Liver (tissue), 3 donors: ENCODE data around the gene ATP7A.

ENCODE experiments used
- ATF3 ChIP-seq: IDR thresholded peaks from 2 replicates; pipeline ENCODE4 v1.6.1; 2016; ENCODE audit warnings: antibody characterized with exemption
- CTCF ChIP-seq: fragments of 150-350 bp; IDR thresholded peaks from 2 replicates; pipeline ENCODE4 v1.5.1; 2017; ENCODE audit warnings: improper control_type of control experiment, low read depth, low read length; ENCODE audit not compliant: missing input control
- FOXA1 ChIP-seq: IDR thresholded peaks from 2 replicates; pipeline ENCODE4 v1.6.1; 2016; ENCODE audit warnings: antibody characterized with exemption
- GABPA ChIP-seq, 2 donors: IDR thresholded peaks in 1 of 2; conservative IDR thresholded peaks in 1 of 2; 2 replicates each; pipeline ENCODE4 v1.6.1; 2016; ENCODE audit warnings: antibody characterized with exemption in 2 of 2, mild to moderate bottlenecking in 1 of 2, moderate library complexity in 1 of 2
- HNF4A ChIP-seq, 2 donors: conservative IDR thresholded peaks; 2 replicates each; pipeline ENCODE4 v1.6.1; 2016; ENCODE audit warnings: antibody characterized with exemption in 2 of 2, mild to moderate bottlenecking in 2 of 2
- JUND ChIP-seq, 2 donors: IDR thresholded peaks; 2 replicates each; pipeline ENCODE4 v1.6.1; 2016; ENCODE audit warnings: antibody characterized with exemption in 2 of 2
- MAX ChIP-seq: IDR thresholded peaks from 2 replicates; pipeline ENCODE4 v1.6.1; 2016; ENCODE audit warnings: antibody characterized with exemption
- RAD21 ChIP-seq, 2 donors: IDR thresholded peaks; 2 replicates each; pipeline ENCODE4 v1.6.1; 2016; ENCODE audit warnings: antibody characterized with exemption in 2 of 2, mild to moderate bottlenecking in 2 of 2
- REST ChIP-seq: IDR thresholded peaks from 2 replicates; pipeline ENCODE4 v1.6.1; 2016; ENCODE audit warnings: antibody characterized with exemption, mild to moderate bottlenecking
- RXRA ChIP-seq, 2 donors: IDR thresholded peaks; 2 replicates each; pipeline ENCODE4 v1.6.1; 2017 to 2018; ENCODE audit warnings: antibody characterized with exemption in 2 of 2, mild to moderate bottlenecking in 1 of 2
- SP1 ChIP-seq: IDR thresholded peaks from 2 replicates; pipeline ENCODE4 v1.6.1; 2018; ENCODE audit warnings: antibody characterized with exemption, mild to moderate bottlenecking
- TAF1 ChIP-seq: conservative IDR thresholded peaks from 2 replicates; pipeline ENCODE4 v1.6.1; 2016; ENCODE audit warnings: antibody characterized with exemption, mild to moderate bottlenecking
- YY1 ChIP-seq: IDR thresholded peaks from 2 replicates; pipeline ENCODE4 v1.6.1; 2016; ENCODE audit warnings: antibody characterized with exemption, mild to moderate bottlenecking
- ZBTB33 ChIP-seq: IDR thresholded peaks from 2 replicates; pipeline ENCODE4 v1.6.1; 2016; ENCODE audit warnings: antibody characterized with exemption
- donor health status: healthy.
- donor health status: healthy.

GRCh38 chrX:77899081-77899828 lies 11.2 kb upstream of the ATP7A start, which contains the start of gene COX7B:
- peak; percentile 99 for TF ChIP-seq YY1
- TF ChIP-seq CTCF: no peak
- TF ChIP-seq REST: peak; percentile 82
- peak; percentile 75 for TF ChIP-seq TAF1
- TF ChIP-seq RXRA (IDR thresholded peaks at IDR 0.05): peak in 1 of 2 donors; percentile 10
- TF ChIP-seq ATF3: peak; percentile 21
- peak; percentile 100 for TF ChIP-seq ZBTB33
- TF ChIP-seq SP1: peak; percentile 44
- TF ChIP-seq GABPA (IDR thresholded peaks at IDR 0.05 in 1 of 2, conservative IDR thresholded peaks at IDR 0.05 in 1 of 2): peak; percentile 57 to 79
- no peak for TF ChIP-seq FOXA1
- TF ChIP-seq MAX: no peak
- peak; percentile 34 to 44 for TF ChIP-seq RAD21 (IDR thresholded peaks at IDR 0.05)
- peak in 1 of 2 donors; percentile 44 for TF ChIP-seq HNF4A (conservative IDR thresholded peaks at IDR 0.05)
- TF ChIP-seq JUND (IDR thresholded peaks at IDR 0.05): peak; percentile 55 to 67
